ENCODE measurements around the gene ANKZF1.
"Not testable (repeated sequence)": the region's sequence is repeated elsewhere in the genome, so short reads cannot be mapped to it uniquely, and the experiment has no call there.

ANKZF1 gene

GRCh38 chr2:219229305-219230058 is at the start of gene ANKZF1, which contains the start of gene ATG9A:
ANKZF1 (plus strand) TSS chr2:219229806; CDS start chr2:219230258, 452 bp downstream.
ATG9A (minus strand) TSS chr2:219229636; CDS start chr2:219228024, 1,612 bp downstream.
- DNase-seq (ENCODE audit: low read depth, low spot score) = peak; percentile 99

GRCh38 chr2:219180961-219181360 is 48.6 kb upstream of the ANKZF1 start:
- no peak for DNase-seq (ENCODE audit: low read depth, low spot score)

- DNase-seq (ENCODE audit: low read depth, low spot score) = no peak
These were observed 48.1 kb upstream of the ANKZF1 start for GRCh38 chr2:219181531-219181930.

GRCh38 chr2:219182331-219183150 is 47.1 kb upstream of the ANKZF1 start:
- DNase-seq (ENCODE audit: low read depth, low spot score) = no peak

GRCh38 chr2:219183151-219183772 is 46.3 kb upstream of the ANKZF1 start:
- no peak for DNase-seq (ENCODE audit: low read depth, low spot score)

- no peak for DNase-seq (ENCODE audit: low read depth, low spot score)
These were observed 45.5 kb upstream of the ANKZF1 start for GRCh38 chr2:219184121-219184520.

GRCh38 chr2:219186754-219187456 is 42.7 kb upstream of the ANKZF1 start:
- no peak for DNase-seq (ENCODE audit: low read depth, low spot score)

GRCh38 chr2:219197388-219197787 is 32.2 kb upstream of the ANKZF1 start:
- no peak for DNase-seq (ENCODE audit: low read depth, low spot score)

GRCh38 chr2:219198974-219199373 is 30.6 kb upstream of the ANKZF1 start:
- no peak for DNase-seq (ENCODE audit: low read depth, low spot score)

- no peak for DNase-seq (ENCODE audit: low read depth, low spot score)
These were observed 30.0 kb upstream of the ANKZF1 start for GRCh38 chr2:219199470-219200211.

GRCh38 chr2:219200502-219201326 is 28.9 kb upstream of the ANKZF1 start:
- DNase-seq (ENCODE audit: low read depth, low spot score) = peak; percentile 26

- not testable (repeated sequence) for DNase-seq (ENCODE audit: low read depth, low spot score)
These were observed 28.3 kb upstream of the ANKZF1 start for GRCh38 chr2:219201331-219201730.

- DNase-seq (ENCODE audit: low read depth, low spot score) = no peak
These were observed 25.0 kb upstream of the ANKZF1 start for GRCh38 chr2:219204425-219205164.

- no peak for DNase-seq (ENCODE audit: low read depth, low spot score)
These were observed 24.5 kb upstream of the ANKZF1 start for GRCh38 chr2:219205165-219205538.

- DNase-seq (ENCODE audit: low read depth, low spot score) = no peak
These were observed 23.7 kb upstream of the ANKZF1 start for GRCh38 chr2:219205981-219206327.

- peak; percentile 95 for DNase-seq (ENCODE audit: low read depth, low spot score)
These were observed 23.1 kb upstream of the ANKZF1 start, which contains the start of gene ZFAND2B for GRCh38 chr2:219206328-219207133. ZFAND2B (plus strand) TSS chr2:219206782; CDS start chr2:219206988, 206 bp downstream.

- DNase-seq (ENCODE audit: low read depth, low spot score) = no peak
These were observed 22.3 kb upstream of the ANKZF1 start for GRCh38 chr2:219207134-219207883.
